Osteoblast (primary cell): ENCODE measurements around the gene PI4K2A. TPM values are rescaled to one million over a fixed set of nuclear protein-coding genes. Genes with fewer than 3 reads are reported as not detected.
"Not testable (repeated sequence)": the region's sequence is repeated elsewhere in the genome, so short reads cannot be mapped to it uniquely, and the experiment has no call there.

ENCODE experiments used
- DNase-seq: peaks from one replicate; pipeline ENCODE4 v3.0.0; 2011; ENCODE audit warnings: low spot score, mixed read lengths; ENCODE audit not compliant: insufficient read length; ENCODE audit errors: missing footprints
- H2AFZ ChIP-seq: 2 replicates; pipeline ENCODE4 v1.6.0; 2011; ENCODE audit warnings: mild to moderate bottlenecking, low read length
- H3K27ac ChIP-seq: 2 replicates; pipeline ENCODE4 v1.5.1; 2011; ENCODE audit warnings: mild to moderate bottlenecking, low read depth, low read length, moderate library complexity
- H3K27me3 ChIP-seq: 2 replicates; pipeline ENCODE4 v1.6.0; 2012; ENCODE audit warnings: mild to moderate bottlenecking, control low read depth, inconsistent platforms, low read length, moderate library complexity; ENCODE audit not compliant: insufficient read depth
- H3K36me3 ChIP-seq: 2 replicates; pipeline ENCODE4 v1.5.1; 2011; ENCODE audit warnings: mild to moderate bottlenecking, low read length, control low read depth, moderate library complexity; ENCODE audit not compliant: insufficient read depth
- H3K4me1 ChIP-seq: 2 replicates; pipeline ENCODE4 v1.5.1; 2011; ENCODE audit warnings: mild to moderate bottlenecking, low read length, control low read depth, moderate library complexity; ENCODE audit not compliant: insufficient read depth
- H3K4me2 ChIP-seq: 2 replicates; pipeline ENCODE4 v1.6.0; 2011; ENCODE audit warnings: mild to moderate bottlenecking, low read length; ENCODE audit not compliant: insufficient read depth
- H3K4me3 ChIP-seq: fragments of 200-600 bp; sonication (generic); 3 replicates; pipeline ENCODE4 v1.5.1; 2012; ENCODE audit warnings: mild to moderate bottlenecking, low read length, inconsistent platforms; ENCODE audit not compliant: insufficient read depth
- H3K79me2 ChIP-seq: 2 replicates; pipeline ENCODE4 v1.6.0; 2012; ENCODE audit warnings: mild to moderate bottlenecking, low read length, control low read depth, inconsistent platforms; ENCODE audit not compliant: insufficient read depth
- H3K9me3 ChIP-seq: 2 replicates; pipeline ENCODE4 v1.5.1; 2011; ENCODE audit warnings: low read depth, low read length, control low read depth
- H4K20me1 ChIP-seq: 2 replicates; pipeline ENCODE4 v1.6.0; 2012; ENCODE audit warnings: mild to moderate bottlenecking, low read length, control low read depth; ENCODE audit not compliant: insufficient read depth
- CTCF ChIP-seq: IDR thresholded peaks from 2 replicates; pipeline ENCODE4 v1.5.1; 2011; ENCODE audit warnings: mild to moderate bottlenecking, low read depth, low read length, moderate library complexity; ENCODE audit errors: extremely low read depth
- total RNA-seq: library from RNA; depleted of rRNA; stranded (reverse); fragments of >200 nt; gene quantifications from 2 replicates; pipeline ENCODE4 v1.2.3, GENCODE V29; 2012

The PI4K2A gene
- total RNA-seq, 1 donor = 23.5 TPM

DNA sequence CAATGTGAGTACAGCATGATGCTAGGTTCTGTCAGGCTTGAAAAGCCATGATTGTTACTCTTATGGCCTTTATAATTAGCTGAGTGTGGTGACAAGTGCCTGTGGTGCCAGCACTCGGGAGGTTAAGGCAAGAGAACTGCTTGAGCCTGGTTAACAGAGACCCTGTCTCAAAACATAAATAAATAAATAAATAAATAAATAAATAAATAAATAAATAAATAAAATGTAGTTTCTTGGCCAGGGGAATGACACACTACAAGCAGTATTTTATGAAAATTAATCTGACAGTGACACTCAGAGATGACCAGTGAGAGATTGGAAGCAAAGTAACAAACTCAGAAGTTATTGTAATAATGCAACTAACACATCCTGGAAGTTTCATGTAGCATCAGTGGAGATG, 4.9 kb upstream of the PI4K2A start:
- Histone ChIP-seq H4K20me1 (peaks cover 1% of the 10 kb centered on the region), H3K79me2 (peaks cover 15% of the 10 kb centered on the region), H3K4me2 (no peak overlapping the region), H3K36me3 (no peaks in the 10 kb centered on the region), H3K4me1 (peaks cover 4% of the 10 kb centered on the region), H3K27ac (no peak overlapping the region), H2AFZ (no peak overlapping the region), H3K9me3 (no peaks in the 10 kb centered on the region), H3K27me3 (no peaks in the 10 kb centered on the region), H3K4me3 (no peak overlapping the region)
- no peak for TF ChIP-seq CTCF
- DNase-seq = no peak

DNA sequence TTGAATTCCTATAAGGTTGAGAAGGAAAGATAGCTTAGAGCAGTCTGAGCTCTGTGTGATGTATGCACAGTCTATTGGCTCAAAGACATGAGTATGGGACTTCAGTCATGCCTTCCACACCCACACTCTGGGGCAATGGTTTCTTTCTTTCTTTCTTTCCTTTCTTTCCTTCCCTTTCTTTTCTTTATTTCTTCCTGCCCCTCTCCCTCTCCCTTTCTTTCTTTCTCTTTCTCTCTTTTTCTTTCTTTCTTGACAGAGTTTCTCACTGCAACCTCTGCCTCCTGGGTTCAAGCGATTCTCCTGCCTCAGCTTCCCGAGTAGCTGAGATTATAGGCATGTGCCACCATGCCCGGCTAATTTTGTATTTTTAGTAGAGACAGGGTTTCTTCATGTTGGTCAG, 1.4 kb upstream of the PI4K2A start:
- not testable (repeated sequence) for DNase-seq, H3K9me3 ChIP-seq, H3K27ac ChIP-seq, H4K20me1 ChIP-seq, H3K27me3 ChIP-seq, H3K36me3 ChIP-seq, H3K4me3 ChIP-seq, H3K4me2 ChIP-seq
- peak overlapping the region; percentile 56 for H2AFZ ChIP-seq
- peaks cover 13% of the 10 kb centered on the region for H3K4me1 ChIP-seq
- peaks cover 31% of the 10 kb centered on the region for H3K79me2 ChIP-seq

DNA sequence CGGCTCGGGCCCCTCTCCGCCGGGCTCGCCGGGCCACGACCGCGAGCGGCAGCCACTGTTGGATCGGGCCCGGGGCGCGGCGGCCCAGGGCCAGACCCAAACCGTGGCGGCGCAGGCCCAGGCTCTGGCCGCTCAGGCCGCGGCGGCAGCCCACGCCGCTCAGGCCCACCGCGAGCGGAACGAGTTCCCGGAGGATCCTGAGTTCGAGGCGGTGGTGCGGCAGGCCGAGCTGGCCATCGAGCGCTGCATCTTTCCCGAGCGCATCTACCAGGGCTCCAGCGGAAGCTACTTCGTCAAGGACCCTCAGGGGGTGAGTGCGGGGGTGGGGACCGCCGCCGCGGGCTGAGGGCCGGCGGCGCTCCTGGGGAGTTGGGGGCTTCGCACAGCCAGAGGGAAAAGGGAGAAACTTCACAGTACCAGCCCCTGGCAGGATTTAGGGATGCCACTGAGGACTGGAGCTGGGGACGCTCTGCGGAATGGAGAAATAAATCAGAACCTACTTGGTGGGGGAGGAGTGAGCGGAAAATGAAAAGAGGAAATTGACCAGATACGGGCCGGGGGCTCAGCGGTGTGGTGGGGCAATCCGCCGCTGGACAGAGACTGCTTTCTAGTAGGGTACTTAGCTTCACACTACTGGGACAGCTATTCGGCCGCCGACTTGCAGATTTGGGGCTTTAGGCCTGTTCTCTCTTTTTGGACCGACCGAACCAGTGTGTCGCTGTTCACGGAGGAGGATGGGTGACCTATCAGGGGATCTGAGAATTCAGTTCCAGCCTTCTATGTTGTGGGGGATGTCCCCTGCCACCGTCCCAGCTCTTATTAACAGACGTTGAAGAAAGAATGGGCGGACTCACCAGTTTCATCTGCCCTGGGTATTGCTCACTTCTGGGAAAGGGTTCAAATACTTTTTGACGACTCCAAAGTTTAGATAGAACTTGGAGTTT, 669 bp downstream of the PI4K2A start:
- Histone ChIP-seq H3K9me3 (no peaks in the 10 kb centered on the region), H2AFZ (peak overlapping the region; percentile 61), H3K4me2 (peak overlapping the region; percentile 94), H3K4me3 (peak overlapping the region; percentile 96), H3K4me1 (peaks cover 21% of the 10 kb centered on the region), H3K79me2 (peaks cover 51% of the 10 kb centered on the region), H3K36me3 (peaks cover 15% of the 10 kb centered on the region), H3K27ac (peak overlapping the region; percentile 79), H4K20me1 (peaks cover 5% of the 10 kb centered on the region), H3K27me3 (no peaks in the 10 kb centered on the region)
- DNase-seq = peak; percentile 92
- TF ChIP-seq CTCF = no peak

- not testable (repeated sequence) for DNase-seq, H2AFZ ChIP-seq, H3K4me3 ChIP-seq, H3K27me3 ChIP-seq, H4K20me1 ChIP-seq, H3K27ac ChIP-seq, H3K9me3 ChIP-seq
- Histone ChIP-seq H3K4me1 (peaks cover 28% of the 10 kb centered on the region), H3K36me3 (peaks cover 21% of the 10 kb centered on the region), H3K79me2 (peaks cover 66% of the 10 kb centered on the region), H3K4me2 (peak overlapping the region; percentile 94)
Observed at GRCh38 chr10:97642471-97643159, 2.1 kb downstream of the PI4K2A start.
